Chondrocyte (in vitro differentiated cells): Measurements from ENCODE around the gene RBM4. TPM values are rescaled to one million over a fixed set of nuclear protein-coding genes. Genes with fewer than 3 reads are reported as not detected.

Experiments
- DNase-seq: peaks from one replicate; pipeline ENCODE4 v3.0.0; 2021; ENCODE audit warnings: mixed read lengths, low spot score
- H3K27ac Mint-ChIP-seq: one replicate; pipeline ENCODE4 v1.8.0; 2021; ENCODE audit warnings: mild to moderate bottlenecking, moderate library complexity, mixed read lengths; ENCODE audit not compliant: unreplicated experiment
- H3K27me3 Mint-ChIP-seq: 2 replicates; pipeline ENCODE4 v1.8.0; 2021; ENCODE audit warnings: low read depth, mixed read lengths
- H3K36me3 Mint-ChIP-seq: 2 replicates; pipeline ENCODE4 v1.8.0; 2021; ENCODE audit warnings: low read depth, mixed read lengths
- H3K4me1 Mint-ChIP-seq: 2 replicates; pipeline ENCODE4 v1.8.0; 2021; ENCODE audit warnings: low read depth, mild to moderate bottlenecking, mixed read lengths
- H3K4me3 Mint-ChIP-seq: one replicate; pipeline ENCODE4 v1.8.0; 2021; ENCODE audit warnings: mild to moderate bottlenecking, moderate library complexity, mixed read lengths; ENCODE audit not compliant: unreplicated experiment
- H3K9me3 Mint-ChIP-seq: 2 replicates; pipeline ENCODE4 v1.8.0; 2021; ENCODE audit warnings: low read depth, mixed read lengths
- CTCF ChIP-seq: fragments of 200-600 bp; sonication (generic); IDR thresholded peaks from 2 replicates; pipeline ENCODE4 v1.5.0; 2021; ENCODE audit warnings: antibody characterized with exemption, mild to moderate bottlenecking, moderate library complexity
- total RNA-seq: library from RNA; stranded (reverse); gene quantifications from 3 replicates; pipeline ENCODE4 v1.2.1, GENCODE V29; 2021

Gene RBM4
- total RNA-seq, 1 donor from 2014 or later: 109 TPM

- no peak for TF ChIP-seq CTCF
- peaks cover 10% of the 10 kb centered on the region for H3K36me3 Mint-ChIP-seq
- H3K4me3 Mint-ChIP-seq: no peak overlapping the region
- H3K27ac Mint-ChIP-seq: no peak overlapping the region
- no peaks in the 10 kb centered on the region for H3K27me3 Mint-ChIP-seq
- H3K4me1 Mint-ChIP-seq: no peaks in the 10 kb centered on the region
- no peaks in the 10 kb centered on the region for H3K9me3 Mint-ChIP-seq
- no peak for DNase-seq
Measured at GRCh38 chr11:66653123-66653522, 14.6 kb downstream of the RBM4 start.

- no peak for DNase-seq
- Mint-ChIP-seq H3K36me3 (peaks cover 11% of the 10 kb centered on the region), H3K4me3 (no peak overlapping the region), H3K27ac (peak overlapping the region; percentile 55), H3K27me3 (no peaks in the 10 kb centered on the region), H3K4me1 (peaks cover 4% of the 10 kb centered on the region), H3K9me3 (no peaks in the 10 kb centered on the region)
- TF ChIP-seq CTCF: no peak
Measured at GRCh38 chr11:66659763-66660162, 21.3 kb downstream of the RBM4 start.

- Mint-ChIP-seq H3K9me3 (no peaks in the 10 kb centered on the region), H3K4me1 (peaks cover 4% of the 10 kb centered on the region), H3K27ac (no peak overlapping the region), H3K27me3 (no peaks in the 10 kb centered on the region), H3K4me3 (no peak overlapping the region), H3K36me3 (peaks cover 24% of the 10 kb centered on the region)
- TF ChIP-seq CTCF: no peak
- no peak for DNase-seq
Measured at GRCh38 chr11:66663741-66664296, 25.3 kb downstream of the RBM4 start.

GRCh38 chr11:66665369-66665768 is 26.9 kb downstream of the RBM4 start:
- Mint-ChIP-seq H3K9me3 (no peaks in the 10 kb centered on the region), H3K4me1 (peaks cover 9% of the 10 kb centered on the region), H3K4me3 (no peak overlapping the region), H3K36me3 (peaks cover 24% of the 10 kb centered on the region), H3K27ac (no peak overlapping the region), H3K27me3 (no peaks in the 10 kb centered on the region)
- no peak for DNase-seq
- no peak for TF ChIP-seq CTCF

DNA sequence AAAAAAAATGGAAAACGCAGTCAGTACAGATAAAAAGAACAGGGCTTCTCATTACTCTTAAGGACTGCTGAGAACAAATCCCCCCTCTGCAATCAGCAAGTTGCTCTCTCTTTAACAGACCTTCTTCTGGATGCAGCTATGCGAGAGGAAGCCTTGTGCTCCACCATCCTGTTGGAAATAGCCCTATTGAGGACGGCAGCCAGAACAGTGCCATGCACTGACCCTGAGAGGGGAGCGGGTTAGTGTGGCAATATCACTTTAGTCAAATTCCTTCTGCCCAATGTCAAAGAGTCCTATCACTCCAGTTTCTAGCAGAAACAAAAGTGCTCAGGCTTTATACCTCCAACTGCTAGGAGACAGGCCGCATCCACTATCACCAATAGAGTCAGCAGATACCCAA is 32.3 kb downstream of the RBM4 start:
- Mint-ChIP-seq H3K4me3 (no peak overlapping the region), H3K36me3 (peaks cover 14% of the 10 kb centered on the region), H3K4me1 (peaks cover 29% of the 10 kb centered on the region), H3K27ac (no peak overlapping the region), H3K27me3 (no peaks in the 10 kb centered on the region), H3K9me3 (no peaks in the 10 kb centered on the region)
- no peak for DNase-seq
- TF ChIP-seq CTCF: no peak
